GM12801 (cell line): ENCODE measurements around the gene CNIH3.

Source experiments
- CTCF ChIP-seq: IDR thresholded peaks from one replicate; pipeline ENCODE4 v1.5.1; 2011; ENCODE audit warnings: control low read depth; ENCODE audit not compliant: insufficient read length; ENCODE audit errors: extremely low read depth

The CNIH3 gene

GRCh38 chr1:224751624-224752311 lies 135.7 kb downstream of the CNIH3 start:
- no peak for TF ChIP-seq CTCF

GRCh38 chr1:224753491-224753890 lies 137.4 kb downstream of the CNIH3 start:
- no peak for TF ChIP-seq CTCF

GRCh38 chr1:224755586-224755985 lies 139.5 kb downstream of the CNIH3 start:
- no peak for TF ChIP-seq CTCF

GRCh38 chr1:224757508-224757907 lies 141.4 kb downstream of the CNIH3 start:
- TF ChIP-seq CTCF, result no peak

- no peak for TF ChIP-seq CTCF
Measured at GRCh38 chr1:224759135-224759534, 143.0 kb downstream of the CNIH3 start.

- TF ChIP-seq CTCF, result no peak
Measured at GRCh38 chr1:224759681-224760091, 143.6 kb downstream of the CNIH3 start.

GRCh38 chr1:224760163-224760562 lies 144.0 kb downstream of the CNIH3 start:
- no peak for TF ChIP-seq CTCF
